Left ventricle myocardium superior (tissue), 1 donor: ENCODE data around the gene CEP135. TPM values are rescaled to one million over a fixed set of nuclear protein-coding genes. Genes with fewer than 3 reads are reported as not detected.
"Not testable (repeated sequence)": the region's sequence is repeated elsewhere in the genome, so short reads cannot be mapped to it uniquely, and the experiment has no call there.

Source experiments
- ATAC-seq: fragments of 200-7000 bp; cut with Tn5 transposase; one replicate; pipeline ENCODE4 v1.9.1; 2020; ENCODE audit warnings: mild to moderate bottlenecking, moderate library complexity
- DNase-seq: peaks from one replicate; pipeline ENCODE4 v3.0.0-alpha.2; 2020
- intact Hi-C: fragments of 100-400 bp; cut with micrococcal nuclease; formaldehyde crosslinking; loops from one replicate; pipeline ENCODE4 v1.11.0; 2022
- long read RNA-seq: library from polyadenylated mRNA; unstranded; transcript quantifications from one replicate; pipeline ENCODE4 v2.0.0, GENCODE V29; 2021
- total RNA-seq: library from RNA; stranded (reverse); fragmentation: NEBNext Ultra II Directional; extraction: Animal tissue kit (Norgen Biotek cat#: 25700); gene quantifications from one replicate; pipeline ENCODE4 v1.2.1, GENCODE V29; 2021
- donor health status: DM: no; HTN: yes; CAD: no; lungs with severe emphysema.

CEP135 gene
- total RNA-seq, result 2.5 TPM
- long read RNA-seq, full-length matches to known transcripts, result 1 of 3 reads
- long read RNA-seq, partial matches to known transcripts, result 2 of 3 reads
- long read RNA-seq, other reads (novel, unspliced or antisense), result 0 of 3 reads

GRCh38 chr4:55948726-55949481 is at the start of gene CEP135:
Gene CEP135 (plus strand): TSS chr4:55948945. CDS start chr4:55952131, 3,186 bp downstream.
- DNase-seq (peak; percentile 98), ATAC-seq (peak; percentile 98)
- intact Hi-C loops, result no loop called here

- no peak for ATAC-seq
- intact Hi-C loops, result no loop called here
- no peak for DNase-seq
Measured at GRCh38 chr4:55902677-55903076, 46.1 kb upstream of the CEP135 start.

- ATAC-seq, result no peak
- no peak for DNase-seq
- intact Hi-C loops, result no loop called here
Measured at GRCh38 chr4:55903577-55903976, 45.2 kb upstream of the CEP135 start.

- intact Hi-C loops, result no loop called here
- ATAC-seq (no peak), DNase-seq (no peak)
Measured at GRCh38 chr4:55904576-55904975, 44.2 kb upstream of the CEP135 start.

GRCh38 chr4:55906323-55906722 is 42.4 kb upstream of the CEP135 start:
- intact Hi-C loops, result no loop called here
- DNase-seq (no peak), ATAC-seq (no peak)

- no peak for ATAC-seq
- no peak for DNase-seq
- intact Hi-C loops, result no loop called here
Measured at GRCh38 chr4:55906989-55907388, 41.8 kb upstream of the CEP135 start.

GRCh38 chr4:55907469-55907868 is 41.3 kb upstream of the CEP135 start:
- no peak for ATAC-seq
- DNase-seq, result no peak
- intact Hi-C loops, result no loop called here

GRCh38 chr4:55910140-55910539 is 38.6 kb upstream of the CEP135 start:
- DNase-seq (no peak), ATAC-seq (no peak)
- intact Hi-C loops, result no loop called here

- intact Hi-C loops, result no loop called here
- no peak for DNase-seq
- ATAC-seq, result no peak
Measured at GRCh38 chr4:55912249-55912648, 36.5 kb upstream of the CEP135 start.

GRCh38 chr4:55920571-55920970 is 28.2 kb upstream of the CEP135 start:
- intact Hi-C loops, result no loop called here

GRCh38 chr4:55921093-55921492 is 27.7 kb upstream of the CEP135 start:
- no peak for ATAC-seq
- no peak for DNase-seq
- intact Hi-C loops, result no loop called here

More at GRCh38 chr4:55920571-55920970, 28.2 kb upstream of the CEP135 start:
- DNase-seq (no peak), ATAC-seq (peak; percentile 35)

- intact Hi-C loops, result no loop called here
- ATAC-seq (no peak), DNase-seq (no peak)
Measured at GRCh38 chr4:55925241-55925640, 23.5 kb upstream of the CEP135 start.

- intact Hi-C loops, result no loop called here
- no peak for ATAC-seq
Measured at GRCh38 chr4:55926610-55927009, 22.1 kb upstream of the CEP135 start.

GRCh38 chr4:55927803-55928437 is 20.8 kb upstream of the CEP135 start:
- no peak for ATAC-seq
- intact Hi-C loops, result no loop called here
- no peak for DNase-seq

More at GRCh38 chr4:55926610-55927009, 22.1 kb upstream of the CEP135 start:
- DNase-seq, result no peak

- DNase-seq (no peak), ATAC-seq (no peak)
- intact Hi-C loops, result no loop called here
Measured at GRCh38 chr4:55928846-55929245, 19.9 kb upstream of the CEP135 start.

GRCh38 chr4:55931043-55931442 is 17.7 kb upstream of the CEP135 start:
- intact Hi-C loops, result no loop called here
- DNase-seq, result no peak
- no peak for ATAC-seq

- intact Hi-C loops, result no loop called here
- DNase-seq, result no peak
- no peak for ATAC-seq
Measured at GRCh38 chr4:55931833-55932232, 16.9 kb upstream of the CEP135 start.

- intact Hi-C loops, result no loop called here
- no peak for ATAC-seq
- no peak for DNase-seq
Measured at GRCh38 chr4:55932511-55932910, 16.2 kb upstream of the CEP135 start.

GRCh38 chr4:55933611-55934010 is 15.1 kb upstream of the CEP135 start:
- no peak for ATAC-seq
- DNase-seq, result no peak

GRCh38 chr4:55935907-55936306 is 12.8 kb upstream of the CEP135 start:
- intact Hi-C loops, ATAC-seq, DNase-seq: not testable (repeated sequence)

More at GRCh38 chr4:55933611-55934010, 15.1 kb upstream of the CEP135 start:
- intact Hi-C loops, result no loop called here

- intact Hi-C loops, result no loop called here
- ATAC-seq (no peak), DNase-seq (no peak)
Measured at GRCh38 chr4:55938481-55938880, 10.3 kb upstream of the CEP135 start.
